ENCODE data around the gene EIF2B4. TPM values are rescaled to one million over a fixed set of nuclear protein-coding genes. Genes with fewer than 3 reads are reported as not detected.

Gene EIF2B4
- total RNA-seq, 1 donor from 2014 or later, result 49.6 TPM

DNA sequence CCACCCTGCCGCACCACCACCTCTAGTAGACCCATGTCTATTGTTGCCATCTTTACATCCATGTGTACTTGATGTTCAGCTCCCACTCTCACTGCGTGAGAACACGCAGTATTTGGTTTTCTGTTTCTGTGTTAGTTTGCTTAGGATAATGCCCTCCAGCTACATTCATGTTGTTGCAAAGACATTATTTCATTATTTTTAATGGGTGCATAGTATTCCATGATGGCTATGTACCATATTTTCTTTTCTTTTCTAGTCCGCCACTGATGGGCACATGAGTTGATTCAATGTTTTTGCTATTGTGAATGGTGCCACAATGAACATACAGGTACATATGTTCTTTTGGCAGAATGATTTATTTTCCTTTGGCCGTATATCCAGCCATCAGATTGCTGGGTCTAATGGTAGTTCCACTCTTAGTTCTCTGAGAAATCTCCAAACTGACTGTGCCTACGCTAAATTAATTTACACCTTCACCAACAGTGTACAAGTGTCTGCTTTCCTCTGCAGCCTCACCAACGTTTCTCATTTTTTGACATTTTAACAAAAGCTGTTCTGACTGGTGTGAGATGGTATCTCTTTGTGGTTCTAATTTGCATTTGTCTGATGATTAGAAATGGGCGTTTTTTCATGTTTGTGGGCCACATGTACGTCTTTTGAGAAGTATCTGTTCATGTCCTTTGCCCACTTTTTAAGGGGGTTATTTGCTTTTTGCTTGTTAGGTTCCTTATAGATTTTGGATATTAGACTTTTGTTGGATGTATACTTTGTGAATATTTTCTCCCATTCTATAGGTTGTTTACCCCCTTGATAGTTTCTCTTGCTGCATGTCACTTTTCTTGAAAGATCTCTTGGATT lies 20.9 kb upstream of the EIF2B4 start:
- H3K9me3 Mint-ChIP-seq (ENCODE audit: low read depth), result no peaks in the 10 kb centered on the region
- TF ChIP-seq, protein P1, sequence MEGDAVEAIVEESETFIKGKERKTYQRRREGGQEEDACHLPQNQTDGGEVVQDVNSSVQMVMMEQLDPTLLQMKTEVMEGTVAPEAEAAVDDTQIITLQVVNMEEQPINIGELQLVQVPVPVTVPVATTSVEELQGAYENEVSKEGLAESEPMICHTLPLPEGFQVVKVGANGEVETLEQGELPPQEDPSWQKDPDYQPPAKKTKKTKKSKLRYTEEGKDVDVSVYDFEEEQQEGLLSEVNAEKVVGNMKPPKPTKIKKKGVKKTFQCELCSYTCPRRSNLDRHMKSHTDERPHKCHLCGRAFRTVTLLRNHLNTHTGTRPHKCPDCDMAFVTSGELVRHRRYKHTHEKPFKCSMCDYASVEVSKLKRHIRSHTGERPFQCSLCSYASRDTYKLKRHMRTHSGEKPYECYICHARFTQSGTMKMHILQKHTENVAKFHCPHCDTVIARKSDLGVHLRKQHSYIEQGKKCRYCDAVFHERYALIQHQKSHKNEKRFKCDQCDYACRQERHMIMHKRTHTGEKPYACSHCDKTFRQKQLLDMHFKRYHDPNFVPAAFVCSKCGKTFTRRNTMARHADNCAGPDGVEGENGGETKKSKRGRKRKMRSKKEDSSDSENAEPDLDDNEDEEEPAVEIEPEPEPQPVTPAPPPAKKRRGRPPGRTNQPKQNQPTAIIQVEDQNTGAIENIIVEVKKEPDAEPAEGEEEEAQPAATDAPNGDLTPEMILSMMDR (IDR thresholded peaks at IDR 0.05; ENCODE audit: unreplicated experiment), result no peak
- no peaks in the 10 kb centered on the region for H3K4me1 Mint-ChIP-seq (ENCODE audit: low read depth)
- peak overlapping the region; percentile 49 for H3K27ac Mint-ChIP-seq
- H3K27me3 Mint-ChIP-seq, result no peaks in the 10 kb centered on the region
- no peak overlapping the region for H3K4me3 Mint-ChIP-seq (ENCODE audit: low read depth)
- no peak for DNase-seq (ENCODE audit: low spot score, unreplicated experiment)
- H3K36me3 Mint-ChIP-seq (ENCODE audit: insufficient read depth), result peaks cover 13% of the 10 kb centered on the region

DNA sequence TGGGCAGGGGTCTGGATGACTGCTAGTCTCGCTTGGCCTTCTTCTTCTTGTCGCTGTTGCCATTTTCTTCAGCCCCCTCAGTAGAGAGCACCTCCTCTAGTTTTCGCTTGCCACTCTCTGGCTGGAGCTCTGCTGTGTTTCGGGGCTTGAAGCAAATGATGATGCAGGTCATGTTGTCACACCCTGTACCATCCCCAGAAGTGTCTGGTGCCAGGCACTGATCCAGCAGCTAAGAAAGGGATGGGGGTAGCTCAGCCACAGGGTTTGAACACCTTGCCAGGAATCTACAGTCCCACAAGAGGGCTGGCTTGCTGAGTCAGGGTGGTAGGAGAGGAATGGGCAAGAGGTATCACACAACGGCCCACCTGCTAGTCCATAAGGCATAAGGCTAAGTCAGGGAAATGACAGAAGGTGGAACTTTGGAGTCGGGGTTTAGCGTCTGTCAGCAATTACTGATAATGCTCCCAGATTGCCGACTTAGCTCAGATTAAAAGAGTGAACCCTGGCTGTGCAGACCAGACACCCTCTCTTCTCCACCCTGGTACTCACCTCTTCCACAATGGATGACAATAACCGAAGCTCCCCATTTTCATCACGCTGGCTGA lies 11.5 kb upstream of the EIF2B4 start:
- TF ChIP-seq, protein P1 (IDR thresholded peaks at IDR 0.05; ENCODE audit: unreplicated experiment), result no peak
- H3K27me3 Mint-ChIP-seq, result no peaks in the 10 kb centered on the region
- peaks cover 16% of the 10 kb centered on the region for H3K4me1 Mint-ChIP-seq (ENCODE audit: low read depth)
- H3K27ac Mint-ChIP-seq, result peak overlapping the region; percentile 99
- H3K4me3 Mint-ChIP-seq (ENCODE audit: low read depth), result peak overlapping the region; percentile 92
- H3K36me3 Mint-ChIP-seq (ENCODE audit: insufficient read depth), result peaks cover 17% of the 10 kb centered on the region
- no peak for DNase-seq (ENCODE audit: low spot score, unreplicated experiment)
- no peaks in the 10 kb centered on the region for H3K9me3 Mint-ChIP-seq (ENCODE audit: low read depth)

DNA sequence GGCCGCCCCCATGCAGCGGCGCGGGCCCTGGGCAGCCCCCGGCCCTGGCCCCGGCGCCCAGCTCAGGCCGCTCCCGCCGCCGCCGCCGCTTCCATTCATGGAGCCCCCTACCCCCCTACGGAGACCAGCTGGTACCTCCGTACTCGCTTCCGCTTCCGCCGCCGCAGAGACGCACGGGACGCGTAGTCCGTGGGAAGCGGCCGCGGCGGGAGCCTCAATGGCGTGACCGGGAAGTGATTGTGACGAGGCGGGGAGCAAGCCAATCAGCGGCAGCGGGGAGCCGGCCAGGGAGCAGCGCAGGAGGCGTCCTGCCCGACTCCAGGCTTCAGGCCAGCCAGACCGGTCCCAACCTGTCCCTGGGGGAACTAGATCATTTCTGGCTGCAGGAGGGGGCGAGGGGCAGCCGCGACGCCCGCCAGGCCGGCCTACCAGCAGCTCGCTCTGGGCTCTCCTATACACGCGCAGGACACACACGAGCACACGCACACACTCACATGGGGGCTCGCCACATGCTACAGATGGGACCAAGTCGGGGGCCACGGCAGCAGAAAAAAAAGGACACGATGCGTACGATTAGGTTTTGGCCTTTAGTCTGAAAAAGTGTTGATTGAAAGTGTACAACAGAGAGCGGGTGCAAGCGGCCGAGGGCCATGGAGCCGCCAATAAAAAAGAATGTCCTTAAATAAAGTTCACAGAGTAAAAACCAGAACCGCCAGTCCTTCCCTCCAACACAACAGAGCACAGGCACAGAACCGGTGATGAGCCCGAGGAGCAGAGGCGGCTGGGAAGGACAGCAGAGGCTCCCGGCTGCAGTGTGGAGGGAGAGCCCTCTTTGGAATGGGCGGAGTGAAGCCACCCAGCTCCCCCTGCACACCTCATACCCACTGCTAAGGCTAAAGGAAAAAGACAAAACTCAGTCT lies 10.7 kb upstream of the EIF2B4 start, which contains the start of gene ZNF513:
Gene ZNF513 (minus strand): TSS at position 109 of the 920 bp plus-strand sequence. CDS start 208 bp downstream, outside the sequence.
- DNase-seq (ENCODE audit: low spot score, unreplicated experiment), result peak; percentile 85
- Mint-ChIP-seq H3K27me3 (no peaks in the 10 kb centered on the region), H3K4me1 (ENCODE audit: low read depth) (peaks cover 16% of the 10 kb centered on the region), H3K36me3 (ENCODE audit: insufficient read depth) (peaks cover 17% of the 10 kb centered on the region), H3K9me3 (ENCODE audit: low read depth) (no peaks in the 10 kb centered on the region), H3K4me3 (ENCODE audit: low read depth) (peak within 1 kb of the TSS; percentile 92), H3K27ac (peak within 1 kb of the TSS; percentile 99)
- TF ChIP-seq, protein P1 (IDR thresholded peaks at IDR 0.05; ENCODE audit: unreplicated experiment), result no peak

GRCh38 chr2:27379836-27380625 lies 9.9 kb upstream of the EIF2B4 start:
- Mint-ChIP-seq H3K4me1 (ENCODE audit: low read depth) (peaks cover 16% of the 10 kb centered on the region), H3K36me3 (ENCODE audit: insufficient read depth) (peaks cover 19% of the 10 kb centered on the region), H3K27ac (peak overlapping the region; percentile 95), H3K9me3 (ENCODE audit: low read depth) (no peaks in the 10 kb centered on the region), H3K4me3 (ENCODE audit: low read depth) (peak overlapping the region; percentile 92), H3K27me3 (no peaks in the 10 kb centered on the region)
- DNase-seq (ENCODE audit: low spot score, unreplicated experiment), result peak; percentile 42
- TF ChIP-seq, protein P1 (IDR thresholded peaks at IDR 0.05; ENCODE audit: unreplicated experiment), result no peak
